ENCODE data around the gene KCNK2. TPM values are rescaled to one million over a fixed set of nuclear protein-coding genes. Genes with fewer than 3 reads are reported as not detected.

Gene KCNK2
- total RNA-seq: 0.05 TPM in 1 of 2 replicates, not detected in the other

- DNase-seq (ENCODE audit: extremely low read depth, low read depth, low spot score): no peak
Measured at GRCh38 chr1:215082532-215083382, at the start of gene KCNK2. TSS of gene KCNK2 (plus strand) at chr1:215082737. CDS start at chr1:215083386, 649 bp downstream.

- no peak for DNase-seq (ENCODE audit: extremely low read depth, low read depth, low spot score)
Measured at GRCh38 chr1:215032911-215033526, 49.5 kb upstream of the KCNK2 start.

- no peak for DNase-seq (ENCODE audit: extremely low read depth, low read depth, low spot score)
Measured at GRCh38 chr1:215040190-215040589, 42.3 kb upstream of the KCNK2 start.

GRCh38 chr1:215043401-215043800 is 39.1 kb upstream of the KCNK2 start:
- DNase-seq (ENCODE audit: extremely low read depth, low read depth, low spot score): no peak

- DNase-seq (ENCODE audit: extremely low read depth, low read depth, low spot score): no peak
Measured at GRCh38 chr1:215044151-215044550, 38.4 kb upstream of the KCNK2 start.

- DNase-seq (ENCODE audit: extremely low read depth, low read depth, low spot score): no peak
Measured at GRCh38 chr1:215045698-215046308, 36.7 kb upstream of the KCNK2 start.

- DNase-seq (ENCODE audit: extremely low read depth, low read depth, low spot score): no peak
Measured at GRCh38 chr1:215052256-215053015, 30.1 kb upstream of the KCNK2 start.

- no peak for DNase-seq (ENCODE audit: extremely low read depth, low read depth, low spot score)
Measured at GRCh38 chr1:215054266-215054665, 28.3 kb upstream of the KCNK2 start.

GRCh38 chr1:215055281-215055935 is 27.1 kb upstream of the KCNK2 start:
- no peak for DNase-seq (ENCODE audit: extremely low read depth, low read depth, low spot score)

GRCh38 chr1:215056584-215056983 is 26.0 kb upstream of the KCNK2 start:
- no peak for DNase-seq (ENCODE audit: extremely low read depth, low read depth, low spot score)

GRCh38 chr1:215059947-215060346 is 22.6 kb upstream of the KCNK2 start:
- no peak for DNase-seq (ENCODE audit: extremely low read depth, low read depth, low spot score)

- no peak for DNase-seq (ENCODE audit: extremely low read depth, low read depth, low spot score)
Measured at GRCh38 chr1:215064327-215064726, 18.2 kb upstream of the KCNK2 start.

- DNase-seq (ENCODE audit: extremely low read depth, low read depth, low spot score): no peak
Measured at GRCh38 chr1:215071078-215071477, 11.5 kb upstream of the KCNK2 start.

- DNase-seq (ENCODE audit: extremely low read depth, low read depth, low spot score): no peak
Measured at GRCh38 chr1:215076322-215076721, 6.2 kb upstream of the KCNK2 start.

GRCh38 chr1:215079456-215079855 is 3.1 kb upstream of the KCNK2 start:
- no peak for DNase-seq (ENCODE audit: extremely low read depth, low read depth, low spot score)

- no peak for DNase-seq (ENCODE audit: extremely low read depth, low read depth, low spot score)
Measured at GRCh38 chr1:215081661-215082531, 641 bp upstream of the KCNK2 start.

- DNase-seq (ENCODE audit: extremely low read depth, low read depth, low spot score): no peak
Measured at GRCh38 chr1:215083383-215083961, 935 bp downstream of the KCNK2 start.

GRCh38 chr1:215084621-215085020 is 2.1 kb downstream of the KCNK2 start:
- DNase-seq (ENCODE audit: extremely low read depth, low read depth, low spot score): no peak

GRCh38 chr1:215087603-215088002 is 5.1 kb downstream of the KCNK2 start:
- DNase-seq (ENCODE audit: extremely low read depth, low read depth, low spot score): no peak
